Gastroesophageal sphincter (tissue), 3 donors: ENCODE data around the gene PIP5KL1.

Source experiments
- CTCF ChIP-seq, 4 experiments: fragments of 200-600 bp in 2 of 4; fragments of 450-650 bp in 2 of 4; sonication (generic) in 1 of 4; IDR thresholded peaks; one replicate each; pipeline ENCODE4 v1.5.1; 2017 to 2019; ENCODE audit warnings: antibody characterized with exemption in 4 of 4, mild to moderate bottlenecking in 2 of 4, moderate library complexity in 2 of 4
- POLR2A ChIP-seq, 2 donors: fragments of 450-650 bp; IDR thresholded peaks; one replicate each; pipeline ENCODE4 v1.6.1; 2017; ENCODE audit warnings: antibody characterized with exemption in 2 of 2, mild to moderate bottlenecking in 2 of 2, moderate library complexity in 1 of 2

GRCh38 chr9:127943011-127943662, 12.6 kb upstream of the PIP5KL1 start:
- TF ChIP-seq CTCF (IDR thresholded peaks at IDR 0.05) (no peak), POLR2A (IDR thresholded peaks at IDR 0.05) (no peak)
